PC-3 (cell line): ENCODE results near the gene CCR6.

Source experiments
- EZH2 ChIP-seq: fragments of 300-600 bp; sonication (generic); IDR thresholded peaks from one replicate; pipeline ENCODE4 v1.6.1; 2017; ENCODE audit warnings: antibody characterized with exemption, mild to moderate bottlenecking, low read length; ENCODE audit not compliant: unreplicated experiment
- EZH2phosphoT487 ChIP-seq: fragments of 300-600 bp; sonication (generic); IDR thresholded peaks from 2 replicates; pipeline ENCODE4 v1.6.1; 2018; ENCODE audit warnings: mild to moderate bottlenecking, antibody characterized with exemption, low read length, borderline replicate concordance
- TF ChIP-seq, protein P1 (sequence below): fragments of 300-600 bp; sonication (generic); conservative IDR thresholded peaks from 2 replicates; pipeline ENCODE4 v1.5.1; 2017; ENCODE audit warnings: antibody characterized with exemption, low read depth, mild to moderate bottlenecking, low read length

- TF ChIP-seq, protein P1, sequence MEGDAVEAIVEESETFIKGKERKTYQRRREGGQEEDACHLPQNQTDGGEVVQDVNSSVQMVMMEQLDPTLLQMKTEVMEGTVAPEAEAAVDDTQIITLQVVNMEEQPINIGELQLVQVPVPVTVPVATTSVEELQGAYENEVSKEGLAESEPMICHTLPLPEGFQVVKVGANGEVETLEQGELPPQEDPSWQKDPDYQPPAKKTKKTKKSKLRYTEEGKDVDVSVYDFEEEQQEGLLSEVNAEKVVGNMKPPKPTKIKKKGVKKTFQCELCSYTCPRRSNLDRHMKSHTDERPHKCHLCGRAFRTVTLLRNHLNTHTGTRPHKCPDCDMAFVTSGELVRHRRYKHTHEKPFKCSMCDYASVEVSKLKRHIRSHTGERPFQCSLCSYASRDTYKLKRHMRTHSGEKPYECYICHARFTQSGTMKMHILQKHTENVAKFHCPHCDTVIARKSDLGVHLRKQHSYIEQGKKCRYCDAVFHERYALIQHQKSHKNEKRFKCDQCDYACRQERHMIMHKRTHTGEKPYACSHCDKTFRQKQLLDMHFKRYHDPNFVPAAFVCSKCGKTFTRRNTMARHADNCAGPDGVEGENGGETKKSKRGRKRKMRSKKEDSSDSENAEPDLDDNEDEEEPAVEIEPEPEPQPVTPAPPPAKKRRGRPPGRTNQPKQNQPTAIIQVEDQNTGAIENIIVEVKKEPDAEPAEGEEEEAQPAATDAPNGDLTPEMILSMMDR: no peak
- no peak for TF ChIP-seq EZH2phosphoT487
- TF ChIP-seq EZH2: no peak
These were observed 33.4 kb upstream of the CCR6 start for GRCh38 chr6:167089243-167090142.
